HG02763 (cell line): ENCODE measurements around the gene SREBF2.
A peak's percentile ranks its signal among the peaks of the same experiment; 100 is the strongest.
"Not testable (repeated sequence)": the region's sequence is repeated elsewhere in the genome, so short reads cannot be mapped to it uniquely, and the experiment has no call there.

ENCODE experiments used
- ATAC-seq: cut with Tn5 transposase; IDR thresholded peaks from one replicate; pipeline ENCODE4 v1.9.1; 2021; ENCODE audit warnings: mild to moderate bottlenecking, moderate library complexity; ENCODE audit not compliant: unreplicated experiment

SREBF2 gene

GRCh38 chr22:41841085-41841712, 8.3 kb downstream of the SREBF2 start:
- no peak for ATAC-seq

DNA sequence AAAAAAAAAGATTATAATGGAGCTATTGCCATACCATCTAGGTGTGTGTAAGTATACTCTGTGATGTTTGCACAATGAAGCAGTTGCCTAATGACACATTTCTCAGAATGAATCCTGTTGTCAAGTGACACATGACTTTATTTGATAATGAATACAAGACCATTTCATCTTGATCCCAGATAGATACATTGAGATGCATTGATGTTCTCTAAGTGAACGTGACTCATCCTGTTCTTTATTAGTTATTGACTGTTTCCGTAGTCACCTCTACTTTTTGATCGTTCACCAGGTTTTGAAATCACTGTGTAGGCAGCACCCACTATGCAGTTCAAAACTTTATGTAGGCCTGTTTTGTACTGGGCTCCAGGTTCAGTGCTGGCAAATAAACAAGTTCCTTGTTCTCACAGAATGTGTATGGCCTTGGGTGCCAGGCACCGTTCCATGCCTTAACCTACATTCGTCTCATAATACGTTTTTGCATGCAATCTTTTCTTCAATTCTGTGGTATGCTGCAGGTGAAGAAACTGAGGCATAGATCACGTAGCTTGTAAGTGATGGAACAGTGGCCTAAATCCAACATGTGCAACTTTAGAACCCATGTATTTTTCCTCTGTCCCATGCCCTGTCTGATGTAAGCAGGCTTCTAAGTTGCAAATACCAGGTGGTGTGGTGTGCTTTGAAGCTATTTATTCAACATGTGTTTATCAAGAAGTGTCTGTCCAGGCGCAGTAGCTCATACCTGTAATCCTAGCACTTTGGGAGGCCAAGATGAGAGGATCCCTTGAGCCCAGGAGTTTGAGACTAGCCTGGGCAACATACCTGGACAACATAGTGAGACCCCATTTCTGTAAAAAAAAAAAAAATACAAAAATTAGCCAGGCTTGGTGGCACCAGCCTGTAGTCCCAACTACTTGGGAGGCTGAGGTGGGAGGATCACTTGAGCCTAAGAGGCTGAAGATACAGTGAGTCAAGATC, 10.4 kb downstream of the SREBF2 start:
- ATAC-seq = no peak

- ATAC-seq = no peak
Measured at GRCh38 chr22:41844036-41844435, 11.1 kb downstream of the SREBF2 start.

- ATAC-seq = no peak
Measured at GRCh38 chr22:41844513-41844912, 11.6 kb downstream of the SREBF2 start.

GRCh38 chr22:41845380-41846267, 12.7 kb downstream of the SREBF2 start:
- ATAC-seq = no peak

GRCh38 chr22:41846268-41846987, 13.5 kb downstream of the SREBF2 start:
- ATAC-seq = no peak

- ATAC-seq = no peak
Measured at GRCh38 chr22:41847300-41847699, 14.4 kb downstream of the SREBF2 start.

DNA sequence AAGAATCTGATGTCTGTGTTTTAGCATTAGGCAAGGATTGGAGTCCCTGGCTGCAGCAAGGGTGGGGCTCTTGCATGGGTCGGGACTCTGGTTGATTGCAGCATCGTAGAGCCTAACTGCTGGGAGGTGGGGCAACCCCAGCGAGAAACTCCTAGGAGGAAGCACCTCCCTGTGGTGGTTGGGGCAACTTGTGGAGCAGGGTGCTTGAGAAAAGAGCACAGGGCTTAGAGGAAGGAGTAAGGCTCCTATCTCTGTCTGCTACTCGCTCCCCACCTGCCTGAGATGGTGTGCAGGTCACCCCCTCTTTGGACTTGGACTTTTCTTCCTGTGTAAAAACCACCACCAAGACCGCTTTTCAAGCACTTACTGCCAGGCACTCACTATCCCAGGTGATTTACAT, 15.6 kb downstream of the SREBF2 start:
- ATAC-seq = no peak

DNA sequence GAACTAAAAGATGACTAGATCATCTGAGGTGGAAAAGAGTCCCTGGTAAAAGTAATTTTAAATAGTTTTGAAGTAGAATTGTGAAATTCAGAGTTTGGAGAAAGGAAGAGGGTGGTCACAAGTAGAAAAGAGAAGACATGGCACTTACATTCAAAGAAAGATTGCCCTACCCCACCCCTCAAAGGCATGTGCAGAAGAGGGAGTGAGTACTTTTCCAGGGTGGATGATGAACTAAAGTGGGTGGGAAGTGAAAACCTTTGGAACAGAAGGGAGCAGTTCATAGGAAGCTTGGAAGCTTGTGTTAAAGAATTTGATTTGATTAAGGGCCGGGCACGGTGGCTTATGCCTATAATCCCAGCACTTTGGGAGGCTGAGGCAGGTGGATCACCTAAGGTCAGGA, 23.6 kb downstream of the SREBF2 start:
- ATAC-seq = no peak

DNA sequence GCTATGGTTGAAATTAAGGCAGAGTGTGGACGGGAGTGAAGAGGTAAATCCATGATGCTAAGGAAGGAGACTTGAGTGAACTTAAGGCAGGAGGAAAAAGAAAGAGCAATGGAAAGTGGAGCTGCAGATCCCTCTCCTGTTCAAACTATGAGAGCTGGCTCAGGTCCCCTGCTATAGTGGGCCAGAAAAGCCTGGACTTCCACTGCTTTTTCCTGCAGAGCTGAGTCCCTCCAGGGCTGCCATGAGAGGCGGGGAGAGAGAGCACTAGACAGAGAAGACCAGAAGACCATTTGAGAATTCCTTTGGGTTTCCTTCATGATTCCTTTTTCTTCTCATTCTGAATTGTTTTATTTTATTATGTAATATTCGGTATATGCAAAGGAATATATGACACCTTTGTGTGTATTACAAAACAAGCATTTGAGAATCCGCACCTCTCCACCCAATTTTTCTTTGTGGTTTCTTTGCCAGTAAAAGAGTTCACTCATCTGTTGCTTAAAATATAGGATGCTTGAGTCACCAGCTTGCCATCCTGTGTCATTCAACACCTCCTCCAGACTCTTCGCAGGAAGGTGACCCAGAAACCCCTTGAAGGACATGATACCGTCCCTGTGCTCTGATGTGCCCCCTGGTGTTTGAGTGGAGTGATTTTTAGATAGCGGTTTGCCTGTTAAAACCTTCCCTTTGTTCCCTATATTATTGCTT, 24.4 kb downstream of the SREBF2 start:
- no peak for ATAC-seq

DNA sequence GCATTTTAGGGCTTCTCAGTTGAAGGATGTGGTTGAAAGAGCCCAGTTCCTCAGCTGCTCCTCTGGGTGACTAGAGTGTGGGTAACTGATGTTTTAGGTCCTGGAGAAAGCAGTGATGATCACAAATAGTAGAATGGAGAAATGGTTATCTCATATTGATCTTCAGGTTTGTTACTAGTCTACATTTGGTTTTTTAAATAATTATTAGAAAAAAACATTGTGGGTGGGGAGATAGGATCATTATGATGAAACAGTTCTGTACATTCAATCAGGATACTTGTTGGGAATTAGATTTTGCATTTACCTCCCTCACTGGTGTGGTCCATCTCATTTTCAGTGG, 24.9 kb downstream of the SREBF2 start:
- no peak for ATAC-seq

DNA sequence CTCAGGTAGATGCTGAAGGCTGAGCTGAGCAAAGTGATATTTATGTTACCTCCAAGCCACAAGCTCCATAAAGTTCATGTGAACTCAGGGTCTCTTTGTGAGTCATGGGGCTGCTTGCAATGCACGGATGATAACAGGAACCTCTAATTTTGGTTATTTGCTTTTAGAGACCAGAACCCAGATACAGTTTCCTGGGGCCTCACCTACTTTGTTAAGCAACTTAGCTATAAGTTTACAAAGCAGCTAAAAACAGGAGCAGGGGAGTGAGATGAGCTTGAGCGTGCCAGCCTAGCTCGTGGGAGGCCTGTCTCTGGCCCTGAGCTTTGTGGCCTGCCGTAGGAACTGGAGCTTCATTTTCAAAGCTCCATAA, 29.2 kb downstream of the SREBF2 start:
- ATAC-seq = peak; percentile 45

GRCh38 chr22:41862530-41863266, 29.8 kb downstream of the SREBF2 start:
- ATAC-seq = peak; percentile 54

- no peak for ATAC-seq
Measured at GRCh38 chr22:41863472-41863871, 30.6 kb downstream of the SREBF2 start.

GRCh38 chr22:41868556-41868955, 35.7 kb downstream of the SREBF2 start:
- ATAC-seq = no peak

- ATAC-seq = not testable (repeated sequence)
Measured at GRCh38 chr22:41870081-41870480, 37.2 kb downstream of the SREBF2 start.

DNA sequence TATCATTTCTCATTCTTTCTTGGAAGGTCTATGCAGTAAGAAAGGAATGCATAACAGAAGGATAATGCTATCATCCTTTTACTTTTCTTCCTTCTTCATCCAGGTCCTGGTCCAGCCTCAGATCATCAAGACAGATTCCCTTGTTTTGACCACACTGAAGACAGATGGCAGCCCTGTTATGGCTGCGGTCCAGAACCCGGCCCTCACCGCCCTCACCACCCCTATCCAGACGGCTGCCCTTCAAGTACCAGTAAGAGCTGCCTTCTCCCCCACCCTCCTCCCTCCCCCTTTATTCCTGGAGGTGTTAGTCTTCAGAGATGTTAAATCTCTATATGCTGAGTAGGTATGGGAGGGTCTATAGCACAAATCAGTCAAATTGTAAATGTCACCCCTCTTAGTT, 37.9 kb downstream of the SREBF2 start:
- no peak for ATAC-seq

DNA sequence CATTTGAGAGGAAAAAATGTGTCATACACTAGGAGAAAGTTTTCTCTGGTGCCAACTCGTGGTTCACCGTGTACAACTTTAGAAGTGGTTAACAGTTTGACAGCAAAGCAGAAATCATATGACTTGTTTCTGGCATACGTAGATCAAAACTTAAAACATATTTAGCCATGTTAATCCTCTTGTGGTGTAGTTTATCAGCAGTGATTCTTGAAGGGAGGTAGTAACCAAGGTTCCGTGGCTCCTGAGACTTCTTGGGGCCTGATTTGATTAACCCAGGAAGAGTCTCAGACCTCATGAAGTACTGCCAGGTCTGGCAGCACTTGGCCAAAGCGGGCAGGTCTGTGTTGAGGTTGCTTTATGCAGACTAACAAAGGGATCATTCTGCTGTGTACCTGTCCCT, 40.5 kb downstream of the SREBF2 start:
- ATAC-seq = no peak

DNA sequence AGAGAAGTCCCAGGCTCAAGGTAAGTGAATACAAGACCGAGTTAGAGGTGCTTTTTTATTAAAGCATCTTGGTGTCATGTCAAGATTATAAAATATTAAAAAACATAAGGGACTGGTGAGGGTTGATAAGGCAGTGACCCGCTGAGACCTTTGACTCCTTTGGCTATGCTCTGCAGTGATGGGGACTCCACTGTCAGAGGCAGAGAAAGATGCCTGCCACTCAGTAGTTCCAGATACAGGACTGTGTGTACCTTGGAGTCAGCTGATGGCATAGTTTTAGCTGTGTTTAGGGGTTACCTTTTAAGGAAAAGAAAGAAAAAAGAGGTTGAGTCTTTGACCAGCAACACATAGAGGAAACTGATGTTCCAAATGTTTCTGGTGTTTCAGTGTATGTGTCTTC, 41.2 kb downstream of the SREBF2 start:
- no peak for ATAC-seq
